Left colon (tissue), 2 donors: ENCODE results near the gene HMOX2. TPM values are rescaled to one million over a fixed set of nuclear protein-coding genes. Genes with fewer than 3 reads are reported as not detected.
A peak's percentile ranks its signal among the peaks of the same experiment; 100 is the strongest.

ENCODE experiments used
- ATAC-seq: fragments of 200-7000 bp; cut with Tn5 transposase; one replicate; pipeline ENCODE4 v1.9.1; 2020; ENCODE audit warnings: mild to moderate bottlenecking, moderate library complexity
- DNase-seq, 2 donors: peaks; one replicate each; pipeline ENCODE4 v3.0.0-alpha.2; 2020
- intact Hi-C, 2 donors: fragments of 100-400 bp; cut with DNase I in 1 of 2; cut with micrococcal nuclease in 1 of 2; formaldehyde crosslinking; loops; one replicate each; pipeline versions ENCODE4 v1.11.2 to v1.14.0; 2022; cut with DNase I, micrococcal nuclease
- total RNA-seq, 2 donors: library from RNA; stranded (reverse); fragmentation: NEBNext Ultra II Directional; extraction: Animal tissue kit (Norgen Biotek cat#: 25700); gene quantifications; one replicate each; pipeline ENCODE4 v1.2.1, GENCODE V29; 2021
- donor health status: DM: no; HTN: no; CAD: no.
- donor health status: DM: yes; HTN: yes; CAD: no.

HMOX2 gene
- total RNA-seq, 2 donors from 2014 or later = 61.2 to 65.2 TPM

- intact Hi-C loops = loop anchor here in 1 of 2 donors (10.0 kb wide), 1 partner anchor 70 kb away; no protein-coding TSS in a partner anchor
- ATAC-seq (no peak), DNase-seq (no peak)
Observed at GRCh38 chr16:4514606-4515005, 38.4 kb downstream of the HMOX2 start.

DNA sequence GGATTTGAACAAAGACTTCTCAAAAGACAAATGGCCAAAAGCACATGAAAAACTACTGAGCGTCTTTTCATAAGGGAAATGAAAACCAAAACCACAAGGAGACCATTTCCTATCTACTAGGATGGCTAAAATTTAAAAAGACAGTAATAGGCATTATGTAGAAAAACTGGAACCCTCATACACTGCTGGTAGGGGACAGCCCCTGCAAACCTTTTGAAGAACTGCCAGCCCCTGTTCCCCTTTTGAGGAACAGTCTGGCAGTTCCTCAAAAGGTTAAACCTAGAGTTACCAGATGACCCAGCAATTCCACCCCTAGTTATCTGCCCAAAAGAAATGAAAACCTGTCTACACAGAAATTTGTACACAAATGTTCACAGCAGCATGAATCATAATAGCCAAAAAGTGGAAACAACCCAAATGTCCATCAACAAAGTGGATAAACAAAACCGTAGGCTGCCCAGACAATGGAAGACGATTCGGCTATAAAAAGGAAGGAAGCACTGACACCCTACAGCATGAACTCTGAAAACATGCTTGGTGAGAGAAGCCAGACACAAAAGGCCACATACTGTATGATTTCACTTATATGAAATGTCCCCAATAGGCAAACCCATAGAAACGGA is 39.5 kb downstream of the HMOX2 start:
- no peak for DNase-seq
- no peak for ATAC-seq
- intact Hi-C loops = loop anchor here in 1 of 2 donors (10.0 kb wide), 1 partner anchor 69 kb away; no protein-coding TSS in a partner anchor

GRCh38 chr16:4517812-4518680 is 41.8 kb downstream of the HMOX2 start:
- ATAC-seq = peak; percentile 46
- intact Hi-C loops = loop anchor here in 1 of 2 donors (10.0 kb wide), 1 partner anchor 67 kb away; no protein-coding TSS in a partner anchor
- DNase-seq = no peak

DNA sequence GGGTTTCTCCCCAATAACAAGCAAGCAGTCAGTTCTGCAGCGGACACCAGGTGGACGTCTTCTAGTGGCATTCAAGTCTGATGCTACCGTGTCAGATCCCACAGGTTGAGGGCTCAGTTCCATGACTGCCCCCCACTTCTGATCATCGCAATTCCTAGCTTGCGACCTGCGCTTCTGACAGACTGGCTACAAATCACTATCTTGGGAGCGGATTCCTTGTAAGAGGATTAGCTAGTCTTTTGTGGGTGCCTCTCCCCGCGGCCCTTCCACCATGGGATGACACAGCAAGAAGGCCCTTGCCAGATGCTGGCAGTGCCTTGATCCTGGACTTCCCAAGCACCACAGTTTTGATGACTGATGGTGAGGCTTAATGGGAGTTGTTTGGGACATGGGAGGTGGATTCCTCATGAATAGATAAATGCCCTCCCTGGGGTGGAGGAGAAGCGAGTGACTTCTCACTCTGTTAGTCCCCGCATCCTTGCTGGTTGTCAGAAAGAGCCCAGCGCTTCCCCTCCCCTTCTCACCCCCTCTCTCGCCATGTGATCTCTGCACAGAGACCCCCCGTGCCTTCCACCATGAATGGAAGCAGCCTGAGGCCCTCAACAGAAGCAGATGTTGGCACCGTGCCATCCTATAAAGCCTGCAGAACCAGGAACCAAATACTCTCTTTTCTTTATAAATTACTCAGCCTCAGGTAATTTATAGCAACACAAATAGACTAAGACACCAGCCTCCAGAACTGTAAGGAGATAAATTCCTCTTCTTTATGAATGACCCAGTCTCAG is 43.3 kb downstream of the HMOX2 start:
- intact Hi-C loops = loop anchor here in 1 of 2 donors (10.0 kb wide), 1 partner anchor 65 kb away; no protein-coding TSS in a partner anchor
- ATAC-seq (no peak), DNase-seq (no peak)

DNA sequence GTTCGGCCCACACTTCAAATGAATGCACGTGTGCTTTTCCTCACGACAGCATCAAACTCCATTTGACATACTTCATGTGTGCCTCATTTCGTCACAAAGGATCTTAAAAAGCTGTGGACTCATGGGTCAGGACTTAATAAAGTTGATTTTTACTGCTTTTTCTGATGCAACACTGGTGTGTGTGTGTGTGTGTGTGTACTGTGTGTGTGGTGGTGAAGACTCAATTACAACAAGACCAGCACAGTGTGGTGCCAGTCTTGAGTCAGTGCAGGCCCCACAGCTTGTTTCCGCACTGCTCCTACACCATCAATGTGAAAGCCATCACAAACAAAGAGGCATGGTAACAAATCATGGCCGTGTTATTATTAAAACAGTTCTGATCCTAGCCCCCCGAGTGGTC is 44.7 kb downstream of the HMOX2 start:
- intact Hi-C loops = no loop called here
- DNase-seq = no peak
- ATAC-seq = no peak

- intact Hi-C loops = no loop called here
- DNase-seq (no peak), ATAC-seq (no peak)
Observed at GRCh38 chr16:4522051-4522581, 45.9 kb downstream of the HMOX2 start.

DNA sequence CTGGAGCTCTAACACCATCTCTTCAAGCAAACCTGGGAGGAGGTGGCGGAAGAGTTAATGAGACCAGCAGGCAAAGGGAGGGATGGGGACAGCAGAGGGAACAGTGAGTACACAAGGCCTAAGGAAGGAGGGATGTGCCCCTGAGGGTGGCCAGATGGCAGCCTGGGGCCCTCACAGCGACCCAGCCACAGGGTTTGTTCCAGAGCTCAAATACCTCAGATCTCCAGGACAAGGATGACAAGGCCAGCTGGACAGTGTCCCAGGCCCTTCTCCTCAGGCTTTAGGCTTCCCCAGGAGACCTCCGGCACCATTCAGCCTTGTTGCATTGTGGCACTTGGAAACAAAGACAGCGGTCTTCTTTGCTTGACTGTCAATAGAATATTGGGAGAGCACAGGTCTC is 47.5 kb downstream of the HMOX2 start:
- ATAC-seq (no peak), DNase-seq (no peak)
- intact Hi-C loops = no loop called here

DNA sequence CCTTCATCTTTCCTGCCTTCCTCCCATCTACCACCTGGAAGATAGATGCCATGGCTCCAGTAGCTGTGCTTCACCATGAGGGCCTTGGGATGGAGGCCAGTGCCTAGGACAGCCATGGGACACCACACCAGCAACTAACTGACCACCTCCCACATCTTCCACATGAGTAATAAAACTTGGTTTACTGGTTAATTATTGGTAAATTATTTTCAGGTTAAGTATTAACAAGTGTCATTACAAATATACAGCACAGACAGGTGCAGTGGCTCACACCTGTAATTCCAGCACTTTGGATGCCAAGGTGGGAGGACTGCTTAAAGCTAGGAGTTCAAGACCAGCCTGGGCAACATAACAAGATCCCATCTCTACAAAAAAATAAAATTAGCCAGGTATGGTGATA is 48.4 kb downstream of the HMOX2 start:
- no peak for DNase-seq
- ATAC-seq = no peak
- intact Hi-C loops = no loop called here

GRCh38 chr16:4525069-4525468 is 48.9 kb downstream of the HMOX2 start:
- intact Hi-C loops = no loop called here
- no peak for DNase-seq
- ATAC-seq = no peak

DNA sequence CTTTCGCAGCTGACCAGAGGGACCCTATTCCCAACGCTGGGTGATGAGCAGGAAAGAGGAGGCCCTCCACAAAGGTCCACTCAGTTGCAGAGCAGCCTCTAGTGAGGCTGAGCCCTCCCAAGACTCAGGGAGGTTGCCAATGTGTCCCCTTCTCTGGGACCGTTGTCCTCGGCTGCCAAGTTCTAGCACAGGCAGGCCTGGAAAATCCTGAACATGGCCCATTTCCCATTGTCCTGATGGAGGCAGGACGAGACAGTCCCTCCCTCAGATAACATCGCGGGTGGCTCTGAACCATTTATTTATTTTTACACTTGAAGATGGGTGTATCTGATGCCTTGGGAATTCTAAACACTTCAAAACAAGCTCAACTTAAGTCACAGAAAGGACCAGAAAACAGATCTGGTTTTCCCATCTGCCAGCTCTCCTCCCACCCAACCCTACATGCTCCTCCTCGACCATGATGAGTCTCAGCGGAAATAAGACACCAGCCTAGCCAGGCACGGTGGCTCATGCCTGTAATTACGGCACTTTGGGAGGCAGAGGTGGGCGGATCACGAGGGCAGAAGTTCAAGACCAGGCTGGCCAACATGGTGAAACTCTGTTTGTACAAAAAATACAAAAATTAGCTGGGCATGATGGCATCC is 49.6 kb downstream of the HMOX2 start:
- ATAC-seq (no peak), DNase-seq (no peak)
- intact Hi-C loops = no loop called here

DNA sequence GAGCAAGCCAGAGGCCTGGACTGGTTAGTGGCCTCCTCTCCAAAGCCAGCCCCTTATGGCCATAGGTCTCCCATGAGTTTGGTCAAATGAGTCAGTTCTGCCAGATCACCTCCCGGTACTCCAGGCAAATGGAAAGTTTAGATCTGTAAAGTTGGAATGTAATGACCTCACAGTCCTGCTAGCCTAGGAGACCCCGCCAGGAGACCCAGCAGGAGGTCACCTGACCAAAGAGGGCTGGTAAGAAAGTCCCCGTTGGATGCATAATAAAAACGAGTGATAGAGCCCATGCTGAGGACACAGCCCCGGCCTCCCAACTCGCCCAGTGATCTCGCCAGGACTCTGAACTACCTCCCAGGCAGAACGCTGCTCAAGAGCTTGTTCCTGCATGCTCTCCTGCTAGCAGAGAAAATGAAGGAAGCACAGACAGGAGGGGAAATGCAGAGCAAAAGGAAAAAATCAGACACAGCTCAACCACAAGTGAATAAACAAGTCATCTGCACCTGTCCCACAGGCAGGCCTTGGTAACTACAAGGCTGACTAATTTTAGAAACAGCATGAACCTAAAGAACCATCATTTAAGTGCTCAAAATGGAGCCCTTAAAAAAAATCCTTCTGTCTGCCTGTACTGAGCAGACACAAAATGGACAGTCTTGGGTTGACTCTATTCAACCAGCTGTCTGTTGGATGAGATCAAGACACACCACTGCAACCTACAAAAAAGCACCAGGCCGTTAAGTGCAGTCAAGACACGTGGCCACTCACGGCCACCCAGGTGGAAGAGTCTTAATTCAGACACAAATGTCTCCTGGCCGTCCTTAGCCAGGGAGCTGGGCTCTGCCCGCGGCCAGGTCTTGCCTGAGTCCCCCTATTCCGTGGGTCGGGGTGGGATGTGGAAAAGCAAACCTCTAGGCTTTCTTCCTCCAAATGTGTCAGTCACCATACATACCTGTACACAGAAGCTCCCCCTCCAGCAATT is 53.2 kb downstream of the HMOX2 start:
- ATAC-seq = no peak
- DNase-seq = no peak
- intact Hi-C loops = no loop called here

- DNase-seq (no peak), ATAC-seq (no peak)
- intact Hi-C loops = no loop called here
Observed at GRCh38 chr16:4531811-4532210, 55.6 kb downstream of the HMOX2 start.

GRCh38 chr16:4532238-4532637 is 56.0 kb downstream of the HMOX2 start:
- intact Hi-C loops = no loop called here
- ATAC-seq = no peak
- DNase-seq = no peak

DNA sequence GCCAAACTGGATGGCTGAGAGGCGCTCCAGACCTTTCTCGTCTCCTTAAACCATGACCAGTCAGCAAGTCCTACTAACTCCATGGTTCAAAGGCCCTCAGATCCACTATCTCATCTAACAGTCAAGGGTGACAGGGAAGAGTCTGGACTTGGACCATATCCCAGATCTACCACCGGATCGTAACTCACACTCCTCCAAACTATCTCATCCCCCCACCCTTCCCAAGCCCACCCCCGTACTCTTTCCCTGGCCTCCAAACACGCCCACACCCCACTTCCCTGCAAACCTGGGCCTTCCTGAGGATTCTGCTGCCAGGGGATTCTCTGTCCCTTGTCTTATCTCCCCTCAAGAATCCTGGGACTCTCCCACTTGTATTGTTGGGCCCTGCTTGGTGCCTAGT is 57.3 kb downstream of the HMOX2 start:
- no peak for ATAC-seq
- no peak for DNase-seq
- intact Hi-C loops = no loop called here

DNA sequence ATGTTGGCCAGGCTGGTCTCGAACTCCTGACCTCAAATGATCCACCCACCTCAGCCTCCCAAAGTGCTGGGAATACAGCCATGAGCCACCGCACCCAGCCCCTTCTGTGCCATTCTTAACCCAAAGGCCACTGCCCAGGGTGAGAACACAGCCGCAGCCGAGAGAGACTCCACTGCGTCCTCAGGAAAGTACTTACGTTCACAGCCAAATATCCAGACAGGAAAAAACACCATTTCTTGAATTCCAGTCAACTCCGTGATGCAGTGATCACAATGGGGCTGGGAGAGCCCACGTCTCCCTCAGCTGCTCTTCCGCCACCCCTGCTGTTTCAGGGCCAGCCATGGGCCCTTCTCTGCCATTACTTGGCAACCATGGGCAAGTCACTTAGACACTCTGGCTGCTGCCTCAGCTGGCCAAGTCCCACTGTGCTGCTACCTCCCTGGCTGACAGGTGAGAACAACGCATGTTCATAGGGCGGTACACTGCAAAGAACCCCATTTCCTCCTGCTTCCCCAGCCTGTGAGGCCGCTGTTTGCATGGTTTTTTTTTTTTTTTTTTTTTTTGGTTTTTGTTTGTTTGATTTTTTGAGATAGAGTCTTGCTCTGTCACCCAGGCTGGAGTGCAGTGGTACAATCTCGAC is 58.1 kb downstream of the HMOX2 start:
- no peak for DNase-seq
- intact Hi-C loops = no loop called here
- no peak for ATAC-seq

- intact Hi-C loops = no loop called here
- ATAC-seq (no peak), DNase-seq (no peak)
Observed at GRCh38 chr16:4535627-4536108, 59.5 kb downstream of the HMOX2 start.
